Neural progenitor cell (in vitro differentiated cells): ENCODE results near the gene PRPH2. TPM values are rescaled to one million over a fixed set of nuclear protein-coding genes. Genes with fewer than 3 reads are reported as not detected.

Experiments
- DNase-seq: peaks from one replicate; pipeline ENCODE4 v3.0.0-alpha.2; 2016; ENCODE audit warnings: low spot score
- H2AFZ ChIP-seq: fragments of 200-600 bp; sonication (generic); replicated peaks from 2 replicates; pipeline ENCODE4 v1.6.1; 2016; ENCODE audit warnings: antibody characterized with exemption
- H3F3A ChIP-seq: fragments of 200-600 bp; sonication (generic); 2 replicates; pipeline ENCODE4 v1.6.1; 2016; ENCODE audit warnings: antibody characterized with exemption, low read depth
- H3K27ac ChIP-seq: fragments of 200-600 bp; sonication (generic); 2 replicates; pipeline ENCODE4 v1.5.1; 2016; ENCODE audit warnings: mild to moderate bottlenecking
- H3K27me3 ChIP-seq: fragments of 200-600 bp; sonication (generic); 2 replicates; pipeline ENCODE4 v1.6.1; 2016; ENCODE audit warnings: mild to moderate bottlenecking, moderate library complexity
- H3K36me3 ChIP-seq: fragments of 200-600 bp; sonication (generic); 2 replicates; pipeline ENCODE4 v1.5.1; 2016
- H3K4me1 ChIP-seq: fragments of 200-600 bp; sonication (generic); 2 replicates; pipeline ENCODE4 v1.6.1; 2016; ENCODE audit warnings: mixed run types
- H3K4me2 ChIP-seq: fragments of 200-600 bp; sonication (generic); 2 replicates; pipeline ENCODE4 v1.6.1; 2016
- H3K4me3 ChIP-seq: fragments of 200-600 bp; sonication (generic); 2 replicates; pipeline ENCODE4 v1.5.1; 2016
- H3K79me2 ChIP-seq: fragments of 200-600 bp; sonication (generic); 2 replicates; pipeline ENCODE4 v1.6.1; 2016; ENCODE audit warnings: low read depth
- H3K9ac ChIP-seq: fragments of 200-600 bp; sonication (generic); 2 replicates; pipeline ENCODE4 v1.6.1; 2016
- H3K9me3 ChIP-seq: fragments of 200-600 bp; sonication (generic); 2 replicates; pipeline ENCODE4 v1.5.1; 2016; ENCODE audit warnings: low read depth
- H4K20me1 ChIP-seq: fragments of 200-600 bp; sonication (generic); 2 replicates; pipeline ENCODE4 v1.6.1; 2016; ENCODE audit warnings: low read depth
- H3K27ac Mint-ChIP-seq: 3 replicates; pipeline ENCODE4 v1.8.0; 2021; ENCODE audit warnings: mixed read lengths
- H3K27me3 Mint-ChIP-seq: 2 replicates; pipeline ENCODE4 v1.8.0; 2022; ENCODE audit warnings: low read depth, mild to moderate bottlenecking, inconsistent platforms, moderate library complexity, mixed read lengths; ENCODE audit not compliant: insufficient read depth
- H3K36me3 Mint-ChIP-seq: 3 replicates; pipeline ENCODE4 v1.8.0; 2021; ENCODE audit warnings: mixed read lengths
- H3K4me1 Mint-ChIP-seq: 3 replicates; pipeline ENCODE4 v1.8.0; 2021; ENCODE audit warnings: mixed read lengths
- H3K4me3 Mint-ChIP-seq: 3 replicates; pipeline ENCODE4 v1.8.0; 2021; ENCODE audit warnings: mild to moderate bottlenecking, moderate library complexity, mixed read lengths
- H3K9me3 Mint-ChIP-seq: 3 replicates; pipeline ENCODE4 v1.8.0; 2020; ENCODE audit warnings: mixed read lengths
- CTCF ChIP-seq: fragments of 200-600 bp; sonication (generic); IDR thresholded peaks from 2 replicates; pipeline ENCODE4 v1.5.1; 2017; ENCODE audit warnings: antibody characterized with exemption, mild to moderate bottlenecking
- EZH2 ChIP-seq: fragments of 200-600 bp; sonication (generic); IDR thresholded peaks from 2 replicates; pipeline ENCODE4 v1.6.1; 2017; ENCODE audit warnings: antibody characterized with exemption, mild to moderate bottlenecking, moderate library complexity
- EZH2phosphoT487 ChIP-seq: fragments of 200-600 bp; sonication (generic); IDR thresholded peaks from 2 replicates; pipeline ENCODE4 v1.6.1; 2017; ENCODE audit warnings: antibody characterized with exemption
- total RNA-seq: library from RNA; depleted of rRNA; stranded (reverse); fragments of >200 nt; gene quantifications from 2 replicates; pipeline ENCODE4 v1.2.3, GENCODE V29; 2015; ENCODE audit warnings: low replicate concordance

PRPH2 gene
- total RNA-seq, 1 donor from 2014 or later, result not detected

GRCh38 chr6:42748203-42748898 is 26.0 kb upstream of the PRPH2 start:
- Histone ChIP-seq H3K9ac (no peak overlapping the region), H3K4me3 (peak overlapping the region; percentile 95)

GRCh38 chr6:42746463-42747391 is 24.3 kb upstream of the PRPH2 start:
- Mint-ChIP-seq H3K27me3 (peaks cover 10% of the 10 kb centered on the region), H3K4me1 (peaks cover 25% of the 10 kb centered on the region), H3K36me3 (peaks cover 2% of the 10 kb centered on the region), H3K27ac (peak overlapping the region; percentile 57), H3K9me3 (no peaks in the 10 kb centered on the region), H3K4me3 (peak overlapping the region; percentile 100)
- H3K4me3 ChIP-seq, result peak overlapping the region; percentile 95
- no peaks in the 10 kb centered on the region for H3K36me3 ChIP-seq
- H3K9ac ChIP-seq, result peak overlapping the region; percentile 49
- TF ChIP-seq EZH2phosphoT487 (no peak), EZH2 (no peak), CTCF (no peak)
- peak overlapping the region; percentile 27 for H2AFZ ChIP-seq
- H3K79me2 ChIP-seq, result peaks cover 40% of the 10 kb centered on the region
- no peaks in the 10 kb centered on the region for H3K9me3 ChIP-seq
- peaks cover 43% of the 10 kb centered on the region for H3F3A ChIP-seq
- DNase-seq, result peak; percentile 90
- peak overlapping the region; percentile 94 for H3K4me2 ChIP-seq
- H3K27me3 ChIP-seq, result no peaks in the 10 kb centered on the region
- peaks cover 15% of the 10 kb centered on the region for H3K4me1 ChIP-seq
- H3K27ac ChIP-seq, result peak overlapping the region; percentile 90
- H4K20me1 ChIP-seq, result peaks cover 15% of the 10 kb centered on the region

More at GRCh38 chr6:42748203-42748898, 26.0 kb upstream of the PRPH2 start:
- Mint-ChIP-seq H3K4me3 (peak overlapping the region; percentile 100), H3K36me3 (peaks cover 4% of the 10 kb centered on the region), H3K9me3 (no peaks in the 10 kb centered on the region), H3K4me1 (peaks cover 23% of the 10 kb centered on the region), H3K27ac (no peak overlapping the region), H3K27me3 (peaks cover 10% of the 10 kb centered on the region)
- Histone ChIP-seq H3F3A (peaks cover 30% of the 10 kb centered on the region), H3K79me2 (peaks cover 40% of the 10 kb centered on the region), H3K4me2 (peak overlapping the region; percentile 94), H3K4me1 (peaks cover 15% of the 10 kb centered on the region), H4K20me1 (peaks cover 15% of the 10 kb centered on the region), H2AFZ (no peak overlapping the region), H3K9me3 (no peaks in the 10 kb centered on the region), H3K27me3 (no peaks in the 10 kb centered on the region), H3K36me3 (no peaks in the 10 kb centered on the region), H3K27ac (no peak overlapping the region)
- TF ChIP-seq EZH2phosphoT487 (no peak), EZH2 (no peak), CTCF (no peak)
- DNase-seq, result no peak

- H3K27ac Mint-ChIP-seq, result peak within 1 kb of the TSS; percentile 99
- Histone ChIP-seq H3K9ac (peak within 1 kb of the TSS; percentile 86), H3K36me3 (no peaks in the 10 kb centered on the region), H3K4me2 (peak within 1 kb of the TSS; percentile 95), H3K27me3 (no peaks in the 10 kb centered on the region), H3K4me1 (peaks cover 15% of the 10 kb centered on the region), H3K79me2 (peaks cover 40% of the 10 kb centered on the region), H2AFZ (peak within 1 kb of the TSS; percentile 67), H3K9me3 (no peaks in the 10 kb centered on the region), H3K4me3 (peak within 1 kb of the TSS; percentile 95), H4K20me1 (peaks cover 15% of the 10 kb centered on the region), H3F3A (peaks cover 44% of the 10 kb centered on the region), H3K27ac (peak within 1 kb of the TSS; percentile 90)
- TF ChIP-seq CTCF, result no peak
- TF ChIP-seq EZH2phosphoT487, result no peak
- TF ChIP-seq EZH2, result no peak
- H3K9me3 Mint-ChIP-seq, result no peaks in the 10 kb centered on the region
- peak within 1 kb of the TSS; percentile 100 for H3K4me3 Mint-ChIP-seq
- peak; percentile 99 for DNase-seq
- peaks cover 10% of the 10 kb centered on the region for H3K27me3 Mint-ChIP-seq
- H3K4me1 Mint-ChIP-seq, result peaks cover 25% of the 10 kb centered on the region
- peaks cover 2% of the 10 kb centered on the region for H3K36me3 Mint-ChIP-seq
Measured at GRCh38 chr6:42745640-42746462, 23.5 kb upstream of the PRPH2 start, which contains the start of gene TBCC. TSS of gene TBCC (minus strand) at chr6:42746103. CDS start at chr6:42746073, 30 bp downstream.
